ENCODE data around the gene BCL3. TPM values are rescaled to one million over a fixed set of nuclear protein-coding genes. Genes with fewer than 3 reads are reported as not detected.

The BCL3 gene
- total and polyA plus RNA-seq, 2 experiments from 2014 or later: 1.4 to 4.1 TPM

GRCh38 chr19:44796701-44797115 lies 48.2 kb downstream of the BCL3 start (continued):
- no peak for TF ChIP-seq ZNF462 (CRISPR knock-in tag; IDR thresholded peaks at IDR 0.05)
- TF ChIP-seq EZH2 (IDR thresholded peaks at IDR 0.05; ENCODE audit: low read depth, unreplicated experiment): no peak
- TF ChIP-seq CREB1 (CRISPR knock-in tag; IDR thresholded peaks at IDR 0.05; ENCODE audit: low read depth): no peak

- no peak overlapping the region; the same call in 1 of the 2 replicates for H3K27ac Mint-ChIP-seq
These were observed 51.3 kb downstream of the BCL3 start for GRCh38 chr19:44799627-44800346.

More at GRCh38 chr19:44799627-44800346, 51.3 kb downstream of the BCL3 start:
- Mint-ChIP-seq H3K27me3 (ENCODE audit: insufficient read depth, low read depth, poor library complexity) (peaks cover 24% of the 10 kb centered on the region), H3K4me3 (no peak overlapping the region; the same call in 2 of the 3 replicates), H3K9me3 (no peaks in the 10 kb centered on the region; the same call in 2 of the 3 replicates), H3K4me1 (peaks cover 21% of the 10 kb centered on the region), H3K36me3 (ENCODE audit: low read depth) (peaks cover 46% of the 10 kb centered on the region)
- H4K20me1 ChIP-seq (replicated peaks; ENCODE audit: insufficient read depth): no peaks in the 10 kb centered on the region
- H2AFZ ChIP-seq: no peak overlapping the region
- DNase-seq (ENCODE audit: low spot score): no peak
- no peaks in the 10 kb centered on the region for H3K79me2 ChIP-seq (replicated peaks; ENCODE audit: insufficient read depth)
- H3K4me3 ChIP-seq: no peak overlapping the region
- peaks cover 17% of the 10 kb centered on the region; the same call in 1 of the 2 replicates for H3F3A ChIP-seq (replicated peaks; ENCODE audit: low read depth)
- H3K27me3 ChIP-seq (ENCODE audit: insufficient read depth): peaks cover 29% of the 10 kb centered on the region
- H3K27ac ChIP-seq (ENCODE audit: low read depth): peak overlapping the region; percentile 81
- H3K9me2 ChIP-seq (ENCODE audit: insufficient read depth): no peaks in the 10 kb centered on the region
- no peaks in the 10 kb centered on the region for H3K36me3 ChIP-seq (ENCODE audit: insufficient read depth)
- TF ChIP-seq JUNB (IDR thresholded peaks at IDR 0.05; ENCODE audit: unreplicated experiment): no peak
- no peak for TF ChIP-seq EZH2phosphoT487 (IDR thresholded peaks at IDR 0.05; ENCODE audit: unreplicated experiment)
- TF ChIP-seq ZNF114 (CRISPR knock-in tag; IDR thresholded peaks at IDR 0.05): no peak
- TF ChIP-seq EZH2 (IDR thresholded peaks at IDR 0.05; ENCODE audit: low read depth, unreplicated experiment): no peak
- no peak for TF ChIP-seq REST (IDR thresholded peaks at IDR 0.05; ENCODE audit: unreplicated experiment)
- no peak for TF ChIP-seq ZNF331 (CRISPR knock-in tag; IDR thresholded peaks at IDR 0.05; ENCODE audit: low read depth)
- no peak for TF ChIP-seq CTCF (conservative IDR thresholded peaks at IDR 0.05; ENCODE audit: low read depth in 2 of 2)
- TF ChIP-seq ETS1 (IDR thresholded peaks at IDR 0.05): no peak
- no peak for TF ChIP-seq POLR2AphosphoS5 (IDR thresholded peaks at IDR 0.05; ENCODE audit: low read depth)
- TF ChIP-seq NANOG (IDR thresholded peaks at IDR 0.05; ENCODE audit: borderline replicate concordance): no peak
- ATAC-seq: no peak
- no peak overlapping the region for H3K4me2 ChIP-seq
- H3K4me1 ChIP-seq (ENCODE audit: insufficient read depth): peaks cover 24% of the 10 kb centered on the region

Data from GM23338 (cell line).